ENCODE data around the gene PRR9. TPM values are rescaled to one million over a fixed set of nuclear protein-coding genes. Genes with fewer than 3 reads are reported as not detected.

PRR9 gene
- total RNA-seq, 4 donors from 2014 or later: 21.2 to 127 (median 34.6) TPM; not detected in 1

- H3K9me3 ChIP-seq: no peaks in the 10 kb centered on the region
- no peaks in the 10 kb centered on the region for H3K4me1 ChIP-seq
- no peak overlapping the region for H3K4me3 ChIP-seq
- H3K36me3 ChIP-seq: no peaks in the 10 kb centered on the region
- no peak for DNase-seq (ENCODE audit: low spot score in 2 of 2)
- WGBS: 86% methylated on average over 4 of the region's 4 CpGs
- TF ChIP-seq POLR2A (IDR thresholded peaks at IDR 0.05) (no peak), EP300 (IDR thresholded peaks at IDR 0.05) (no peak), CTCF (IDR thresholded peaks at IDR 0.05) (no peak), POLR2AphosphoS5 (IDR thresholded peaks at IDR 0.05) (no peak)
- H3K27ac ChIP-seq: no peak overlapping the region
- H3K27me3 ChIP-seq: no peaks in the 10 kb centered on the region
These were observed 28.1 kb downstream of the PRR9 start for GRCh38 chr1:153245466-153245865.

- no peaks in the 10 kb centered on the region for H3K36me3 ChIP-seq
- H3K4me1 ChIP-seq: no peaks in the 10 kb centered on the region
- TF ChIP-seq POLR2A (IDR thresholded peaks at IDR 0.05) (no peak), EP300 (IDR thresholded peaks at IDR 0.05) (no peak), POLR2AphosphoS5 (IDR thresholded peaks at IDR 0.05) (no peak), CTCF (IDR thresholded peaks at IDR 0.05) (no peak)
- 94% methylated on average over 1 of the region's 1 CpG for WGBS
- no peak overlapping the region for H3K4me3 ChIP-seq
- H3K27ac ChIP-seq: no peak overlapping the region
- H3K27me3 ChIP-seq: no peaks in the 10 kb centered on the region
- no peak for DNase-seq (ENCODE audit: low spot score in 2 of 2)
- no peaks in the 10 kb centered on the region for H3K9me3 ChIP-seq
These were observed 28.6 kb downstream of the PRR9 start for GRCh38 chr1:153246018-153246417.

GRCh38 chr1:153246825-153247224, 29.4 kb downstream of the PRR9 start:
- H3K36me3 ChIP-seq: no peaks in the 10 kb centered on the region
- no peak for DNase-seq (ENCODE audit: low spot score in 2 of 2)
- H3K4me3 ChIP-seq: no peak overlapping the region
- no peak overlapping the region for H3K27ac ChIP-seq
- no peaks in the 10 kb centered on the region for H3K27me3 ChIP-seq
- WGBS: 82% methylated on average over 2 of the region's 2 CpGs
- H3K4me1 ChIP-seq: no peaks in the 10 kb centered on the region
- TF ChIP-seq POLR2AphosphoS5 (IDR thresholded peaks at IDR 0.05) (no peak), CTCF (IDR thresholded peaks at IDR 0.05) (no peak), POLR2A (IDR thresholded peaks at IDR 0.05) (no peak), EP300 (IDR thresholded peaks at IDR 0.05) (no peak)
- no peaks in the 10 kb centered on the region for H3K9me3 ChIP-seq

GRCh38 chr1:153248176-153248879, 30.9 kb downstream of the PRR9 start:
- no peak for DNase-seq (ENCODE audit: low spot score in 2 of 2)
- Histone ChIP-seq H3K4me3 (no peak overlapping the region), H3K4me1 (no peaks in the 10 kb centered on the region), H3K27me3 (no peaks in the 10 kb centered on the region), H3K9me3 (no peaks in the 10 kb centered on the region), H3K36me3 (no peaks in the 10 kb centered on the region), H3K27ac (no peak overlapping the region)
- 81% methylated on average over 5 of the region's 5 CpGs for WGBS
- no peak for TF ChIP-seq POLR2A (IDR thresholded peaks at IDR 0.05)

GRCh38 chr1:153250166-153250565, 32.8 kb downstream of the PRR9 start:
- WGBS: 43% methylated on average over 1 of the region's 1 CpG
- H3K36me3 ChIP-seq: no peaks in the 10 kb centered on the region
- TF ChIP-seq CTCF (IDR thresholded peaks at IDR 0.05): no peak
- TF ChIP-seq POLR2A (IDR thresholded peaks at IDR 0.05): no peak
- H3K27ac ChIP-seq: no peak overlapping the region
- H3K4me3 ChIP-seq: no peak overlapping the region
- H3K9me3 ChIP-seq: no peaks in the 10 kb centered on the region
- no peaks in the 10 kb centered on the region for H3K4me1 ChIP-seq
- DNase-seq (ENCODE audit: low spot score in 2 of 2): no peak
- no peaks in the 10 kb centered on the region for H3K27me3 ChIP-seq

- DNase-seq (ENCODE audit: low spot score in 2 of 2): no peak
- Histone ChIP-seq H3K36me3 (no peaks in the 10 kb centered on the region), H3K27me3 (no peaks in the 10 kb centered on the region), H3K9me3 (no peaks in the 10 kb centered on the region), H3K4me3 (no peak overlapping the region), H3K27ac (no peak overlapping the region), H3K4me1 (no peaks in the 10 kb centered on the region)
- no peak for TF ChIP-seq EP300 (IDR thresholded peaks at IDR 0.05)
- no peak for TF ChIP-seq CTCF (IDR thresholded peaks at IDR 0.05)
- TF ChIP-seq POLR2A (IDR thresholded peaks at IDR 0.05): no peak
- TF ChIP-seq POLR2AphosphoS5 (IDR thresholded peaks at IDR 0.05): no peak
- WGBS: 90% methylated on average over 2 of the region's 2 CpGs
These were observed 33.7 kb downstream of the PRR9 start for GRCh38 chr1:153251087-153251486.

Data from suprapubic skin (tissue), 4 donors.